GM21723 (cell line): Measurements from ENCODE around the gene VN1R4.
"Not testable (repeated sequence)": the region's sequence is repeated elsewhere in the genome, so short reads cannot be mapped to it uniquely, and the experiment has no call there.

Source experiments
- ATAC-seq: cut with Tn5 transposase; IDR thresholded peaks from one replicate; pipeline ENCODE4 v1.9.1; 2021; ENCODE audit warnings: mild to moderate bottlenecking, moderate library complexity; ENCODE audit not compliant: unreplicated experiment

The VN1R4 gene

GRCh38 chr19:53267623-53268022 is at the start of gene VN1R4:
Gene VN1R4, minus strand, starts transcription at chr19:53267723. Its CDS starts 58 bp downstream, at chr19:53267665.
- not testable (repeated sequence) for ATAC-seq

GRCh38 chr19:53311897-53312296 is 44.4 kb upstream of the VN1R4 start:
- no peak for ATAC-seq

GRCh38 chr19:53311044-53311443 is 43.5 kb upstream of the VN1R4 start:
- ATAC-seq = no peak

GRCh38 chr19:53308339-53308811 is 40.9 kb upstream of the VN1R4 start:
- ATAC-seq = no peak

GRCh38 chr19:53301341-53301740 is 33.8 kb upstream of the VN1R4 start:
- ATAC-seq = not testable (repeated sequence)

GRCh38 chr19:53294786-53295441 is 27.4 kb upstream of the VN1R4 start:
- no peak for ATAC-seq

- ATAC-seq = no peak
Measured at GRCh38 chr19:53290758-53291549, 23.4 kb upstream of the VN1R4 start.

GRCh38 chr19:53285087-53285486 is 17.6 kb upstream of the VN1R4 start:
- ATAC-seq = no peak

- ATAC-seq = not testable (repeated sequence)
Measured at GRCh38 chr19:53281947-53282346, 14.4 kb upstream of the VN1R4 start.

- ATAC-seq = no peak
Measured at GRCh38 chr19:53275480-53275879, 8.0 kb upstream of the VN1R4 start.

GRCh38 chr19:53272044-53272443 is 4.5 kb upstream of the VN1R4 start:
- no peak for ATAC-seq

GRCh38 chr19:53269861-53270260 is 2.3 kb upstream of the VN1R4 start:
- ATAC-seq = not testable (repeated sequence)

- ATAC-seq = not testable (repeated sequence)
Measured at GRCh38 chr19:53257715-53258342, 9.7 kb downstream of the VN1R4 start, which contains the start of gene VN1R2. Gene VN1R2, plus strand, starts transcription at chr19:53258292. Its CDS starts 84 bp downstream, at chr19:53258376.

GRCh38 chr19:53254411-53255341 is 12.8 kb downstream of the VN1R4 start, which contains the start of gene ZNF677:
Gene ZNF677, minus strand, starts transcription at chr19:53254873. Its CDS starts 3,323 bp downstream, at chr19:53251550.
- ATAC-seq = no peak

GRCh38 chr19:53246498-53246897 is 21.0 kb downstream of the VN1R4 start:
- ATAC-seq = no peak

GRCh38 chr19:53237114-53237777 is 30.3 kb downstream of the VN1R4 start:
- no peak for ATAC-seq

GRCh38 chr19:53224606-53225005 is 42.9 kb downstream of the VN1R4 start:
- ATAC-seq = no peak

GRCh38 chr19:53222716-53223115 is 44.8 kb downstream of the VN1R4 start:
- not testable (repeated sequence) for ATAC-seq
